HepG2 (cell line): ENCODE results near the gene SIK3.
"Not testable (repeated sequence)": the region's sequence is repeated elsewhere in the genome, so short reads cannot be mapped to it uniquely, and the experiment has no call there.

Source experiments
- MED13 ChIP-seq: sonication (generic); formaldehyde crosslinking; IDR thresholded peaks from 2 replicates; pipeline ENCODE4 v1.5.0; 2020; ENCODE audit warnings: missing genetic modification reagents
- TF ChIP-seq, protein P1 (sequence below): sonication (generic); formaldehyde crosslinking; IDR thresholded peaks from 2 replicates; pipeline ENCODE4 v1.4.0; 2020; ENCODE audit warnings: missing genetic modification reagents, borderline replicate concordance

DNA sequence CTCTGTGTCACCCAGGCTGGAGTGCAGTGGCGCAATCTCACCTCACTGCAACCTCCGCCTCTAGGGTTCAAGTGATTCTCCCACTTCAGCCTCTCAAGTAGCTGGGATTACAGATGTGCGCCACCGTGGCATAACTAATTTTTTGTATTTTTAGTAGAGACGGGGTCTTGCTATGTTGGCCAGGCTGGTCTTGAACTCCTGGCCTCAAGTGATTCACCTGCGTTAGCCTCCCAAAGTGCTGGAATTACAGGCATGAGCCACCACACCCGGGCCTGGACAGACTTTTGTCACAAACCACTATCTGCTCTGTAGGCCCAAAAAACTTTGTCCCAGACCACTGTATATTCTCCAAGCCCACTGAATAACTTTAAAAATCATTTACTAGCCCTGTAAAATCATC is 74.5 kb downstream of the SIK3 start:
- TF ChIP-seq MED13 (CRISPR knock-in tag): not testable (repeated sequence)
- TF ChIP-seq, protein P1, sequence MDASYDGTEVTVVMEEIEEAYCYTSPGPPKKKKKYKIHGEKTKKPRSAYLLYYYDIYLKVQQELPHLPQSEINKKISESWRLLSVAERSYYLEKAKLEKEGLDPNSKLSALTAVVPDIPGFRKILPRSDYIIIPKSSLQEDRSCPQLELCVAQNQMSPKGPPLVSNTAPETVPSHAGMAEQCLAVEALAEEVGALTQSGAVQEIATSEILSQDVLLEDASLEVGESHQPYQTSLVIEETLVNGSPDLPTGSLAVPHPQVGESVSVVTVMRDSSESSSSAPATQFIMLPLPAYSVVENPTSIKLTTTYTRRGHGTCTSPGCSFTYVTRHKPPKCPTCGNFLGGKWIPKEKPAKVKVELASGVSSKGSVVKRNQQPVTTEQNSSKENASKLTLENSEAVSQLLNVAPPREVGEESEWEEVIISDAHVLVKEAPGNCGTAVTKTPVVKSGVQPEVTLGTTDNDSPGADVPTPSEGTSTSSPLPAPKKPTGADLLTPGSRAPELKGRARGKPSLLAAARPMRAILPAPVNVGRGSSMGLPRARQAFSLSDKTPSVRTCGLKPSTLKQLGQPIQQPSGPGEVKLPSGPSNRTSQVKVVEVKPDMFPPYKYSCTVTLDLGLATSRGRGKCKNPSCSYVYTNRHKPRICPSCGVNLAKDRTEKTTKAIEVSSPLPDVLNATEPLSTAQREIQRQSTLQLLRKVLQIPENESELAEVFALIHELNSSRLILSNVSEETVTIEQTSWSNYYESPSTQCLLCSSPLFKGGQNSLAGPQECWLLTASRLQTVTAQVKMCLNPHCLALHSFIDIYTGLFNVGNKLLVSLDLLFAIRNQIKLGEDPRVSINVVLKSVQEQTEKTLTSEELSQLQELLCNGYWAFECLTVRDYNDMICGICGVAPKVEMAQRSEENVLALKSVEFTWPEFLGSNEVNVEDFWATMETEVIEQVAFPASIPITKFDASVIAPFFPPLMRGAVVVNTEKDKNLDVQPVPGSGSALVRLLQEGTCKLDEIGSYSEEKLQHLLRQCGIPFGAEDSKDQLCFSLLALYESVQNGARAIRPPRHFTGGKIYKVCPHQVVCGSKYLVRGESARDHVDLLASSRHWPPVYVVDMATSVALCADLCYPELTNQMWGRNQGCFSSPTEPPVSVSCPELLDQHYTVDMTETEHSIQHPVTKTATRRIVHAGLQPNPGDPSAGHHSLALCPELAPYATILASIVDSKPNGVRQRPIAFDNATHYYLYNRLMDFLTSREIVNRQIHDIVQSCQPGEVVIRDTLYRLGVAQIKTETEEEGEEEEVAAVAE (CRISPR knock-in tag): not testable (repeated sequence)
